HG03039 (cell line): ENCODE measurements around the gene TRMT1.

Source experiments
- ATAC-seq: cut with Tn5 transposase; IDR thresholded peaks from one replicate; pipeline ENCODE4 v1.9.1; 2021; ENCODE audit warnings: mild to moderate bottlenecking, moderate library complexity; ENCODE audit not compliant: unreplicated experiment

Gene TRMT1

GRCh38 chr19:13057147-13057572 is 59.4 kb downstream of the TRMT1 start:
- no peak for ATAC-seq

- no peak for ATAC-seq
These were observed 60.4 kb downstream of the TRMT1 start for GRCh38 chr19:13056052-13056660.

GRCh38 chr19:13055213-13056051 is 61.1 kb downstream of the TRMT1 start:
- ATAC-seq: no peak
